Measurements from ENCODE around the gene AUTS2.

- TF ChIP-seq GATA3 (IDR thresholded peaks at IDR 0.05; ENCODE audit: low read depth, low read length) = no peak
- TF ChIP-seq GATA2 (IDR thresholded peaks at IDR 0.05; ENCODE audit: low read depth, low read length) = no peak
These were observed 1231.2 kb downstream of the AUTS2 start for GRCh38 chr7:70829221-70830059.
